GM19452 (cell line): ENCODE results near the gene ANGPTL2.

Experiments used
- ATAC-seq: cut with Tn5 transposase; IDR thresholded peaks from one replicate; pipeline ENCODE4 v1.9.1; 2021; ENCODE audit not compliant: unreplicated experiment

The ANGPTL2 gene

GRCh38 chr9:127079446-127080140, 42.8 kb downstream of the ANGPTL2 start:
- no peak for ATAC-seq

- no peak for ATAC-seq
Measured at GRCh38 chr9:127078988-127079387, 43.4 kb downstream of the ANGPTL2 start.

- no peak for ATAC-seq
Measured at GRCh38 chr9:127078336-127078735, 44.1 kb downstream of the ANGPTL2 start.

- no peak for ATAC-seq
Measured at GRCh38 chr9:127077644-127077946, 44.8 kb downstream of the ANGPTL2 start.

GRCh38 chr9:127076860-127077643, 45.4 kb downstream of the ANGPTL2 start:
- ATAC-seq, result no peak

GRCh38 chr9:127075624-127076372, 46.6 kb downstream of the ANGPTL2 start:
- no peak for ATAC-seq

- ATAC-seq, result no peak
Measured at GRCh38 chr9:127074561-127075548, 47.6 kb downstream of the ANGPTL2 start.

- no peak for ATAC-seq
Measured at GRCh38 chr9:127067603-127068220, 54.7 kb downstream of the ANGPTL2 start.

- no peak for ATAC-seq
Measured at GRCh38 chr9:127066851-127067136, 55.6 kb downstream of the ANGPTL2 start.

- no peak for ATAC-seq
Measured at GRCh38 chr9:127066060-127066850, 56.2 kb downstream of the ANGPTL2 start.

- ATAC-seq, result no peak
Measured at GRCh38 chr9:127065592-127065991, 56.8 kb downstream of the ANGPTL2 start.

GRCh38 chr9:127064335-127064734, 58.1 kb downstream of the ANGPTL2 start:
- no peak for ATAC-seq

GRCh38 chr9:127061411-127061810, 61.0 kb downstream of the ANGPTL2 start:
- no peak for ATAC-seq

- no peak for ATAC-seq
Measured at GRCh38 chr9:127059765-127060361, 62.6 kb downstream of the ANGPTL2 start.

- no peak for ATAC-seq
Measured at GRCh38 chr9:127059030-127059429, 63.4 kb downstream of the ANGPTL2 start.

- ATAC-seq, result no peak
Measured at GRCh38 chr9:127058645-127059021, 63.8 kb downstream of the ANGPTL2 start.

GRCh38 chr9:127058011-127058644, 64.3 kb downstream of the ANGPTL2 start:
- no peak for ATAC-seq

- no peak for ATAC-seq
Measured at GRCh38 chr9:127056446-127056845, 66.0 kb downstream of the ANGPTL2 start.
